HepG2 (cell line): ENCODE measurements around the gene PLCB1. TPM values are rescaled to one million over a fixed set of nuclear protein-coding genes. Genes with fewer than 3 reads are reported as not detected.

Experiments used
- ARHGAP35 ChIP-seq: sonication (generic); formaldehyde crosslinking; IDR thresholded peaks from 2 replicates; pipeline ENCODE4 v1.9.0; 2022; ENCODE audit warnings: mild to moderate bottlenecking, inconsistent platforms, moderate library complexity, missing genetic modification reagents, borderline replicate concordance
- BRCA1 ChIP-seq: sonication (generic); formaldehyde crosslinking; IDR thresholded peaks from 2 replicates; pipeline ENCODE4 v1.4.0; 2020; ENCODE audit warnings: missing genetic modification reagents
- EZH2 ChIP-seq: conservative IDR thresholded peaks from 2 replicates; pipeline ENCODE4 v1.6.1; 2012; ENCODE audit warnings: mild to moderate bottlenecking, low read depth, low read length, moderate library complexity
- GABPB1 ChIP-seq: IDR thresholded peaks from 2 replicates; pipeline ENCODE4 v1.6.1; 2016; ENCODE audit warnings: mild to moderate bottlenecking, missing genetic modification reagents, moderate library complexity, missing compliant biosample characterization
- HIC2 ChIP-seq: sonication (generic); formaldehyde crosslinking; IDR thresholded peaks from 2 replicates; pipeline ENCODE4 v1.9.0; 2022; ENCODE audit warnings: low read depth, missing genetic modification reagents
- MED13 ChIP-seq: sonication (generic); formaldehyde crosslinking; IDR thresholded peaks from 2 replicates; pipeline ENCODE4 v1.5.0; 2020; ENCODE audit warnings: missing genetic modification reagents
- NR2C2 ChIP-seq: sonication (generic); formaldehyde crosslinking; IDR thresholded peaks from 2 replicates; pipeline ENCODE4 v1.4.0; 2020; ENCODE audit warnings: missing genetic modification reagents, mild to moderate bottlenecking, moderate library complexity, borderline replicate concordance
- PRDM4 ChIP-seq: sonication (generic); formaldehyde crosslinking; IDR thresholded peaks from 2 replicates; pipeline ENCODE4 v1.9.0; 2021; ENCODE audit warnings: missing genetic modification reagents, borderline replicate concordance
- REL ChIP-seq: sonication (generic); formaldehyde crosslinking; conservative IDR thresholded peaks from 2 replicates; pipeline ENCODE4 v1.8.0; 2022; ENCODE audit warnings: mild to moderate bottlenecking, missing genetic modification reagents, moderate library complexity
- SNAPC2 ChIP-seq: sonication (generic); formaldehyde crosslinking; IDR thresholded peaks from 2 replicates; pipeline ENCODE4 v1.8.1; 2022; ENCODE audit warnings: mild to moderate bottlenecking, missing genetic modification reagents
- SNAPC5 ChIP-seq: sonication (generic); formaldehyde crosslinking; IDR thresholded peaks from 2 replicates; pipeline ENCODE4 v1.8.1; 2023; ENCODE audit warnings: mild to moderate bottlenecking, missing genetic modification reagents, borderline replicate concordance
- SRF ChIP-seq: IDR thresholded peaks from 2 replicates; pipeline ENCODE4 v1.6.1; 2011; ENCODE audit warnings: mild to moderate bottlenecking, low read depth, low read length, moderate library complexity
- SRSF4 ChIP-seq: fragments of 200-400 bp; formaldehyde crosslinking; IDR thresholded peaks from one replicate; pipeline ENCODE4 v1.6.1; 2018; ENCODE audit warnings: mild to moderate bottlenecking, low read depth, low read length, moderate library complexity; ENCODE audit not compliant: poor library complexity, severe bottlenecking
- XBP1 ChIP-seq: sonication (generic); formaldehyde crosslinking; IDR thresholded peaks from 2 replicates; pipeline ENCODE4 v1.5.0; 2020; ENCODE audit warnings: missing genetic modification reagents
- ZHX1 ChIP-seq: sonication (generic); formaldehyde crosslinking; IDR thresholded peaks from 2 replicates; pipeline ENCODE4 v1.8.1; 2022; ENCODE audit warnings: low read depth, mild to moderate bottlenecking, missing genetic modification reagents
- ZNF234 ChIP-seq: sonication (generic); formaldehyde crosslinking; conservative IDR thresholded peaks from 2 replicates; pipeline ENCODE4 v1.5.1; 2020; ENCODE audit warnings: mild to moderate bottlenecking, missing genetic modification reagents
- ZNF430 ChIP-seq: sonication (generic); formaldehyde crosslinking; IDR thresholded peaks from 2 replicates; pipeline ENCODE4 v1.9.0; 2021; ENCODE audit warnings: mild to moderate bottlenecking, missing genetic modification reagents
- ZNF503 ChIP-seq: sonication (generic); formaldehyde crosslinking; IDR thresholded peaks from 2 replicates; pipeline ENCODE4 v1.4.0; 2020; ENCODE audit warnings: missing genetic modification reagents
- ZNF770 ChIP-seq: sonication (generic); formaldehyde crosslinking; IDR thresholded peaks from 2 replicates; pipeline ENCODE4 v1.5.0; 2020; ENCODE audit warnings: mild to moderate bottlenecking, missing genetic modification reagents
- polyA plus RNA-seq, 8 experiments: library from polyadenylated mRNA; depleted of rRNA in 3 of 8; stranded (reverse) in 7 of 8; unstranded in 1 of 8; fragments of >200 nt; fragmentation: Illumina TruSeq in 4 of 8; extraction: Trizol in 4 of 8; gene quantifications; 2 replicates each; pipeline versions ENCODE4 v1.2.1 to v1.2.3, GENCODE V29; 2011 to 2016; ENCODE audit warnings: low read depth in 4 of 8, missing spikeins in 1 of 8, mixed read lengths in 1 of 8; ENCODE audit not compliant: insufficient read depth in 1 of 8
- total RNA-seq, 5 experiments: library from RNA; depleted of rRNA; stranded (reverse); fragments of >200 nt; fragmentation: Illumina TruSeq; extraction: Trizol; gene quantifications; 2 replicates each; pipeline ENCODE4 v1.2.3, GENCODE V29; 2016; ENCODE audit warnings: low read depth in 1 of 5

Gene PLCB1
- total and polyA plus RNA-seq, 2 of the 13 experiments (the other 11 are each of a cell fraction or from before 2014, with no cell fraction given): 42.4 to 55.9 TPM

- TF ChIP-seq NR2C2 (CRISPR knock-in tag) (no peak), BRCA1 (no peak), ZNF234 (CRISPR knock-in tag) (no peak), ZNF503 (CRISPR knock-in tag) (no peak), REL (CRISPR knock-in tag) (no peak), XBP1 (CRISPR knock-in tag) (no peak), SNAPC2 (CRISPR knock-in tag) (no peak), SNAPC5 (CRISPR knock-in tag) (no peak), MED13 (no peak), SRF (no peak), ARHGAP35 (CRISPR knock-in tag) (no peak), SRSF4 (no peak), GABPB1 (CRISPR knock-in tag) (no peak), ZNF430 (no peak), EZH2 (no peak), ZNF770 (peak; percentile 96), ZHX1 (CRISPR knock-in tag) (peak; percentile 67; the same call in 1 of the 2 replicates), HIC2 (CRISPR knock-in tag) (0 out of 2 replicates have a peak, but pooled peaks have one; percentile 40), PRDM4 (CRISPR knock-in tag) (no peak)
Measured at GRCh38 chr20:8844179-8844578, 712.1 kb downstream of the PLCB1 start (continued).
